HEK293 (cell line): ENCODE measurements around the gene MFAP1.

Experiments
- CTCF ChIA-PET: fragments of 350-600 bp; formaldehyde crosslinking; extraction: SDS; loops from one replicate; lab custom pipeline; 2021; ENCODE audit warnings: antibody characterized with exemption; lab: Yijun Ruan, JAX
- POLR2A ChIA-PET: fragments of 300-600 bp; formaldehyde crosslinking; extraction: SDS; loops from one replicate; lab custom pipeline; 2020; ENCODE audit warnings: antibody characterized with exemption, inconsistent platforms; lab: Yijun Ruan, JAX
- H3K27ac ChIP-seq: fragments of 200-500 bp; sonication (Bioruptor generic); 2 replicates; pipeline ENCODE4 v1.5.1; 2014; ENCODE audit warnings: low read depth, low read length, control low read depth, inconsistent platforms; ENCODE audit errors: extremely low read depth
- H3K36me3 ChIP-seq, 2 experiments: fragments of 200-500 bp in 1 of 2; sonication (Bioruptor generic) in 1 of 2; 1 replicate in 1 of 2; 2 replicates in 1 of 2; pipeline ENCODE4 v1.5.1; 2014 to 2017; ENCODE audit warnings: inconsistent platforms in 2 of 2, low read length in 2 of 2; ENCODE audit not compliant: control insufficient read depth in 2 of 2, insufficient read depth in 1 of 2
- H3K4me1 ChIP-seq: fragments of 200-500 bp; sonication (Bioruptor generic); 2 replicates; pipeline ENCODE4 v1.5.1; 2014; ENCODE audit warnings: mild to moderate bottlenecking, low read length, inconsistent platforms; ENCODE audit not compliant: control insufficient read depth, insufficient read depth
- H3K4me3 ChIP-seq: 2 replicates; pipeline ENCODE4 v1.5.1; 2011; ENCODE audit warnings: low read depth, mild to moderate bottlenecking, control low read depth, low read length, moderate library complexity
- H3K9me3 ChIP-seq: fragments of 200-500 bp; sonication (Bioruptor generic); 2 replicates; pipeline ENCODE4 v1.5.1; 2014; ENCODE audit warnings: low read depth, low read length, inconsistent platforms; ENCODE audit not compliant: control insufficient read depth, insufficient read depth
- KLF10 ChIP-seq: fragments of 450-650 bp; IDR thresholded peaks from 2 replicates; pipeline ENCODE4 v1.5.1; 2018; ENCODE audit warnings: missing biosample characterization, mild to moderate bottlenecking, missing genetic modification characterization
- SP3 ChIP-seq: fragments of 450-650 bp; formaldehyde crosslinking; IDR thresholded peaks from 2 replicates; pipeline ENCODE4 v1.5.1; 2016; ENCODE audit warnings: missing biosample characterization, missing genetic modification characterization
- SP7 ChIP-seq: fragments of 450-650 bp; formaldehyde crosslinking; IDR thresholded peaks from 2 replicates; pipeline ENCODE4 v1.5.1; 2016; ENCODE audit warnings: missing biosample characterization, missing genetic modification characterization
- ZIC2 ChIP-seq: fragments of 450-650 bp; formaldehyde crosslinking; IDR thresholded peaks from 2 replicates; pipeline ENCODE4 v1.5.1; 2016; ENCODE audit warnings: missing biosample characterization, missing genetic modification characterization
- ZNF169 ChIP-seq: fragments of 450-650 bp; formaldehyde crosslinking; IDR thresholded peaks from 2 replicates; pipeline ENCODE4 v1.5.1; 2016; ENCODE audit warnings: missing biosample characterization, missing genetic modification characterization
- ZNF324 ChIP-seq: fragments of 450-650 bp; formaldehyde crosslinking; IDR thresholded peaks from 2 replicates; pipeline ENCODE4 v1.5.1; 2016; ENCODE audit warnings: missing biosample characterization, missing genetic modification characterization
- ZNF335 ChIP-seq: fragments of 450-650 bp; formaldehyde crosslinking; conservative IDR thresholded peaks from 2 replicates; pipeline ENCODE4 v1.5.1; 2016; ENCODE audit warnings: missing biosample characterization, missing genetic modification characterization
- ZNF366 ChIP-seq: fragments of 450-650 bp; formaldehyde crosslinking; conservative IDR thresholded peaks from 2 replicates; pipeline ENCODE4 v1.5.1; 2016; ENCODE audit warnings: missing biosample characterization, missing genetic modification characterization
- ZNF391 ChIP-seq: fragments of 450-650 bp; formaldehyde crosslinking; IDR thresholded peaks from 2 replicates; pipeline ENCODE4 v1.5.1; 2016; ENCODE audit warnings: low read depth, missing biosample characterization, missing genetic modification characterization, borderline replicate concordance
- ZNF610 ChIP-seq: fragments of 450-650 bp; formaldehyde crosslinking; IDR thresholded peaks from 2 replicates; pipeline ENCODE4 v1.5.1; 2016; ENCODE audit warnings: missing biosample characterization, missing genetic modification characterization, borderline replicate concordance
- ZNF660 ChIP-seq: fragments of 450-650 bp; IDR thresholded peaks from 2 replicates; pipeline ENCODE4 v1.5.1; 2018; ENCODE audit warnings: missing biosample characterization, mild to moderate bottlenecking, missing genetic modification characterization
- ZNF837 ChIP-seq: fragments of 450-650 bp; formaldehyde crosslinking; IDR thresholded peaks from 2 replicates; pipeline ENCODE4 v1.5.1; 2016; ENCODE audit warnings: missing biosample characterization, missing genetic modification characterization
- TF ChIP-seq, protein P1 (sequence below): fragments of 450-650 bp; formaldehyde crosslinking; IDR thresholded peaks from 2 replicates; pipeline ENCODE4 v1.5.1; 2016; ENCODE audit warnings: missing biosample characterization, missing genetic modification characterization
- TF ChIP-seq, protein P2 (sequence below): fragments of 450-650 bp; formaldehyde crosslinking; IDR thresholded peaks from 2 replicates; pipeline ENCODE4 v1.5.1; 2016; ENCODE audit warnings: missing biosample characterization, missing genetic modification characterization
- TF ChIP-seq, protein P3 (sequence below): fragments of 450-650 bp; formaldehyde crosslinking; IDR thresholded peaks from 2 replicates; pipeline ENCODE4 v1.5.1; 2017; ENCODE audit warnings: missing biosample characterization, missing genetic modification characterization
- TF ChIP-seq, protein P4 (sequence below): fragments of 450-650 bp; formaldehyde crosslinking; IDR thresholded peaks from 2 replicates; pipeline ENCODE4 v1.5.1; 2017; ENCODE audit warnings: missing biosample characterization, mild to moderate bottlenecking, missing genetic modification characterization, moderate library complexity
- TF ChIP-seq, protein P5 (sequence below): fragments of 450-650 bp; formaldehyde crosslinking; IDR thresholded peaks from 2 replicates; pipeline ENCODE4 v1.5.1; 2016; ENCODE audit warnings: missing biosample characterization, missing genetic modification characterization
- TF ChIP-seq, protein P6 (sequence below): fragments of 450-650 bp; formaldehyde crosslinking; IDR thresholded peaks from 2 replicates; pipeline ENCODE4 v1.5.1; 2016; ENCODE audit warnings: missing biosample characterization, missing genetic modification characterization

MFAP1 gene

DNA sequence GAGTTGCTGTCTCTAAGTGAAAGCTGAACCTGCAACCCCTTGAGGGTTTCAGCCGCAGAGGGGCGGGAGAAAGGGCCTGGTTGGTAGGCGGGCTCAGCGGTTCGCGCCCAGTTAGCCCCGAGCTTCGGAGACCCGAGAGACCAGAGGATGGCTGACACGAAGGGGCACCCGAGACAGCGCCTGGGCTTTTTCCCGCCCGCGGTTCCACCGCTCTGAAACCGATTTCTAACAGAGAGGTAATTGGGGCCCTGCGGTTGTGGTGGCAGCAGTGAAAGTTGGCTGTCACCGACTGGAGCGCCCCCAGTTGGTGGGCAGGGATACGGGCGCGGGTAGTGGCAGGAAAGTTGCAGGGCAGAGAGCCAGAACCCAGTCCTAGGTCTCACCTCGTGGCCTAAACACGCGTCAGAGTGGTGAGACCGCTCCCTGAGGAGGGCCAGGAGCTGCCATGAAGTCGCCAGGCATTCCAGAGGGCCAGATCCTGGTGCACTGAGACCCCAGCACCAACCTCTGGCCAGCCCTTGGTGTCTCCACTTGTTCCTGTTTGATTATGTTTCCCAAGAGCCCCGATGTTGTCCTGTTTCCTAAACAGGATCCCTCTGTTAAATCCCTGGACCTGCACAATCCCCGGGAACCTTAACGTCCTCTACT, 47.1 kb downstream of the MFAP1 start (continued):
- TF ChIP-seq, protein P1, sequence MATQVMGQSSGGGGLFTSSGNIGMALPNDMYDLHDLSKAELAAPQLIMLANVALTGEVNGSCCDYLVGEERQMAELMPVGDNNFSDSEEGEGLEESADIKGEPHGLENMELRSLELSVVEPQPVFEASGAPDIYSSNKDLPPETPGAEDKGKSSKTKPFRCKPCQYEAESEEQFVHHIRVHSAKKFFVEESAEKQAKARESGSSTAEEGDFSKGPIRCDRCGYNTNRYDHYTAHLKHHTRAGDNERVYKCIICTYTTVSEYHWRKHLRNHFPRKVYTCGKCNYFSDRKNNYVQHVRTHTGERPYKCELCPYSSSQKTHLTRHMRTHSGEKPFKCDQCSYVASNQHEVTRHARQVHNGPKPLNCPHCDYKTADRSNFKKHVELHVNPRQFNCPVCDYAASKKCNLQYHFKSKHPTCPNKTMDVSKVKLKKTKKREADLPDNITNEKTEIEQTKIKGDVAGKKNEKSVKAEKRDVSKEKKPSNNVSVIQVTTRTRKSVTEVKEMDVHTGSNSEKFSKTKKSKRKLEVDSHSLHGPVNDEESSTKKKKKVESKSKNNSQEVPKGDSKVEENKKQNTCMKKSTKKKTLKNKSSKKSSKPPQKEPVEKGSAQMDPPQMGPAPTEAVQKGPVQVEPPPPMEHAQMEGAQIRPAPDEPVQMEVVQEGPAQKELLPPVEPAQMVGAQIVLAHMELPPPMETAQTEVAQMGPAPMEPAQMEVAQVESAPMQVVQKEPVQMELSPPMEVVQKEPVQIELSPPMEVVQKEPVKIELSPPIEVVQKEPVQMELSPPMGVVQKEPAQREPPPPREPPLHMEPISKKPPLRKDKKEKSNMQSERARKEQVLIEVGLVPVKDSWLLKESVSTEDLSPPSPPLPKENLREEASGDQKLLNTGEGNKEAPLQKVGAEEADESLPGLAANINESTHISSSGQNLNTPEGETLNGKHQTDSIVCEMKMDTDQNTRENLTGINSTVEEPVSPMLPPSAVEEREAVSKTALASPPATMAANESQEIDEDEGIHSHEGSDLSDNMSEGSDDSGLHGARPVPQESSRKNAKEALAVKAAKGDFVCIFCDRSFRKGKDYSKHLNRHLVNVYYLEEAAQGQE (tag by site-specific recombination) = 0 out of 2 replicates have a peak, but pooled peaks have one; percentile 32
- TF ChIP-seq ZNF335 (tag by site-specific recombination) (peak; percentile 86), ZNF837 (tag by site-specific recombination) (no peak), ZIC2 (tag by site-specific recombination) (peak; percentile 47), ZNF169 (tag by site-specific recombination) (no peak), ZNF324 (0 out of 2 replicates have a peak, but pooled peaks have one; percentile 33), ZNF391 (tag by site-specific recombination) (0 out of 2 replicates have a peak, but pooled peaks have one; percentile 23), ZNF610 (tag by site-specific recombination) (peak; percentile 73; the same call in 1 of the 2 replicates), SP7 (tag by site-specific recombination) (peak; percentile 69; the same call in 1 of the 2 replicates), ZNF366 (tag by site-specific recombination) (no peak), ZNF660 (peak; percentile 46; the same call in 1 of the 2 replicates)
- TF ChIP-seq, protein P2, sequence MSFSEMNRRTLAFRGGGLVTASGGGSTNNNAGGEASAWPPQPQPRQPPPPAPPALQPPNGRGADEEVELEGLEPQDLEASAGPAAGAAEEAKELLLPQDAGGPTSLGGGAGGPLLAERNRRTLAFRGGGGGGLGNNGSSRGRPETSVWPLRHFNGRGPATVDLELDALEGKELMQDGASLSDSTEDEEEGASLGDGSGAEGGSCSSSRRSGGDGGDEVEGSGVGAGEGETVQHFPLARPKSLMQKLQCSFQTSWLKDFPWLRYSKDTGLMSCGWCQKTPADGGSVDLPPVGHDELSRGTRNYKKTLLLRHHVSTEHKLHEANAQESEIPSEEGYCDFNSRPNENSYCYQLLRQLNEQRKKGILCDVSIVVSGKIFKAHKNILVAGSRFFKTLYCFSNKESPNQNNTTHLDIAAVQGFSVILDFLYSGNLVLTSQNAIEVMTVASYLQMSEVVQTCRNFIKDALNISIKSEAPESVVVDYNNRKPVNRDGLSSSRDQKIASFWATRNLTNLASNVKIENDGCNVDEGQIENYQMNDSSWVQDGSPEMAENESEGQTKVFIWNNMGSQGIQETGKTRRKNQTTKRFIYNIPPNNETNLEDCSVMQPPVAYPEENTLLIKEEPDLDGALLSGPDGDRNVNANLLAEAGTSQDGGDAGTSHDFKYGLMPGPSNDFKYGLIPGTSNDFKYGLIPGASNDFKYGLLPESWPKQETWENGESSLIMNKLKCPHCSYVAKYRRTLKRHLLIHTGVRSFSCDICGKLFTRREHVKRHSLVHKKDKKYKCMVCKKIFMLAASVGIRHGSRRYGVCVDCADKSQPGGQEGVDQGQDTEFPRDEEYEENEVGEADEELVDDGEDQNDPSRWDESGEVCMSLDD = peak; percentile 39; the same call in 1 of the 2 replicates
- TF ChIP-seq, protein P3, sequence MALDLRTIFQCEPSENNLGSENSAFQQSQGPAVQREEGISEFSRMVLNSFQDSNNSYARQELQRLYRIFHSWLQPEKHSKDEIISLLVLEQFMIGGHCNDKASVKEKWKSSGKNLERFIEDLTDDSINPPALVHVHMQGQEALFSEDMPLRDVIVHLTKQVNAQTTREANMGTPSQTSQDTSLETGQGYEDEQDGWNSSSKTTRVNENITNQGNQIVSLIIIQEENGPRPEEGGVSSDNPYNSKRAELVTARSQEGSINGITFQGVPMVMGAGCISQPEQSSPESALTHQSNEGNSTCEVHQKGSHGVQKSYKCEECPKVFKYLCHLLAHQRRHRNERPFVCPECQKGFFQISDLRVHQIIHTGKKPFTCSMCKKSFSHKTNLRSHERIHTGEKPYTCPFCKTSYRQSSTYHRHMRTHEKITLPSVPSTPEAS (tag by site-specific recombination) = 0 out of 2 replicates have a peak, but pooled peaks have one; percentile 19
- TF ChIP-seq, protein P4, sequence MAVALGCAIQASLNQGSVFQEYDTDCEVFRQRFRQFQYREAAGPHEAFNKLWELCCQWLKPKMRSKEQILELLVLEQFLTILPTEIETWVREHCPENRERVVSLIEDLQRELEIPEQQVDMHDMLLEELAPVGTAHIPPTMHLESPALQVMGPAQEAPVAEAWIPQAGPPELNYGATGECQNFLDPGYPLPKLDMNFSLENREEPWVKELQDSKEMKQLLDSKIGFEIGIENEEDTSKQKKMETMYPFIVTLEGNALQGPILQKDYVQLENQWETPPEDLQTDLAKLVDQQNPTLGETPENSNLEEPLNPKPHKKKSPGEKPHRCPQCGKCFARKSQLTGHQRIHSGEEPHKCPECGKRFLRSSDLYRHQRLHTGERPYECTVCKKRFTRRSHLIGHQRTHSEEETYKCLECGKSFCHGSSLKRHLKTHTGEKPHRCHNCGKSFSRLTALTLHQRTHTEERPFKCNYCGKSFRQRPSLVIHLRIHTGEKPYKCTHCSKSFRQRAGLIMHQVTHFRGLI (tag by site-specific recombination) = 0 out of 2 replicates have a peak, but pooled peaks have one; percentile 7
- TF ChIP-seq, all 188 proteins: peak for 41

DNA sequence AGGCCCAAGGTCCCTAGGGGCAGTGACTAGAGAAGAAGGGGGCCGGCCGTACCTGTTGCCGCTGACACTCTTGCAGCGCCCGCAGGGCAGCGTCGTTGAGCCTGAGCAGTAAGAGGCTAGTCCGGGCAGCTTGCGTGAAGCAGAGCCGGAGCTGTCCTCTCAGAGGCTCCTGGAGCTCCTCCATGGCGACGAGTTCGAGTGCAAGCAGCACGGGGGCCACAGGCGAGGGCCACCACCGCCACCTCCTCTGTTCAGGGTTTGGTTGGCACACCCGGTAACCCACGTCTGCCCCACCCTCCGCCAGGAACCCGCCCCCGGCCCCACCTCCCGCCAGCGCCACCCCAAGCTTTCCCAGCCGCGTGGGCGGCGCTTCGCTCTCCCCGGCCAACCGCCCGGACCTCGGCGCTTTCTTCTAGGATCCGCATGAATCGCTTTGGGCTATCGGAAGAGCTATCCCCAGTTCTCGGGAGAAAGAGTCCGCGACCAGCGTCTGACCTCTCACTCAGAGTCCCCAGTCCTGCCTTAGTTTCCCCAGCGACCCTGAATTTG, 47.7 kb downstream of the MFAP1 start, which contains the start of gene ELL3:
Gene ELL3 (minus strand): TSS at position 249 of the 549 bp plus-strand sequence. CDS start 65 bp downstream, at position 184.
- CTCF ChIA-PET = interaction anchor here (0.6 to 1.9 kb wide), 7 partner anchors 12 to 406 kb away, joined by 3 to 7 read pairs (median 4); partner anchors contain the start of genes TUBGCP4 and ZSCAN29
- Histone ChIP-seq H3K4me1 (peaks cover 5% of the 10 kb centered on the region; the same call in 1 of the 2 replicates), H3K9me3 (no peaks in the 10 kb centered on the region), H3K27ac (peak within 1 kb of the TSS; percentile 92), H3K36me3 (peaks cover 19 to 25% of the 10 kb centered on the region in 2 experiments), H3K4me3 (peak within 1 kb of the TSS; percentile 45)
- POLR2A ChIA-PET = interaction anchor here (0.5 to 2.0 kb wide), 10 partner anchors 11 to 647 kb away, joined by 3 to 8 read pairs (median 3); partner anchors contain the start of genes FRMD5, HYPK, MFAP1 and SERF2
- TF ChIP-seq ZIC2 (tag by site-specific recombination) (no peak), KLF10 (tag by site-specific recombination) (peak; percentile 66), SP3 (tag by site-specific recombination) (peak; percentile 69)
- TF ChIP-seq, protein P5, sequence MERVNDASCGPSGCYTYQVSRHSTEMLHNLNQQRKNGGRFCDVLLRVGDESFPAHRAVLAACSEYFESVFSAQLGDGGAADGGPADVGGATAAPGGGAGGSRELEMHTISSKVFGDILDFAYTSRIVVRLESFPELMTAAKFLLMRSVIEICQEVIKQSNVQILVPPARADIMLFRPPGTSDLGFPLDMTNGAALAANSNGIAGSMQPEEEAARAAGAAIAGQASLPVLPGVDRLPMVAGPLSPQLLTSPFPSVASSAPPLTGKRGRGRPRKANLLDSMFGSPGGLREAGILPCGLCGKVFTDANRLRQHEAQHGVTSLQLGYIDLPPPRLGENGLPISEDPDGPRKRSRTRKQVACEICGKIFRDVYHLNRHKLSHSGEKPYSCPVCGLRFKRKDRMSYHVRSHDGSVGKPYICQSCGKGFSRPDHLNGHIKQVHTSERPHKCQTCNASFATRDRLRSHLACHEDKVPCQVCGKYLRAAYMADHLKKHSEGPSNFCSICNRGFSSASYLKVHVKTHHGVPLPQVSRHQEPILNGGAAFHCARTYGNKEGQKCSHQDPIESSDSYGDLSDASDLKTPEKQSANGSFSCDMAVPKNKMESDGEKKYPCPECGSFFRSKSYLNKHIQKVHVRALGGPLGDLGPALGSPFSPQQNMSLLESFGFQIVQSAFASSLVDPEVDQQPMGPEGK (tag by site-specific recombination) = peak; percentile 63; the same call in 1 of the 2 replicates
- TF ChIP-seq, protein P6, sequence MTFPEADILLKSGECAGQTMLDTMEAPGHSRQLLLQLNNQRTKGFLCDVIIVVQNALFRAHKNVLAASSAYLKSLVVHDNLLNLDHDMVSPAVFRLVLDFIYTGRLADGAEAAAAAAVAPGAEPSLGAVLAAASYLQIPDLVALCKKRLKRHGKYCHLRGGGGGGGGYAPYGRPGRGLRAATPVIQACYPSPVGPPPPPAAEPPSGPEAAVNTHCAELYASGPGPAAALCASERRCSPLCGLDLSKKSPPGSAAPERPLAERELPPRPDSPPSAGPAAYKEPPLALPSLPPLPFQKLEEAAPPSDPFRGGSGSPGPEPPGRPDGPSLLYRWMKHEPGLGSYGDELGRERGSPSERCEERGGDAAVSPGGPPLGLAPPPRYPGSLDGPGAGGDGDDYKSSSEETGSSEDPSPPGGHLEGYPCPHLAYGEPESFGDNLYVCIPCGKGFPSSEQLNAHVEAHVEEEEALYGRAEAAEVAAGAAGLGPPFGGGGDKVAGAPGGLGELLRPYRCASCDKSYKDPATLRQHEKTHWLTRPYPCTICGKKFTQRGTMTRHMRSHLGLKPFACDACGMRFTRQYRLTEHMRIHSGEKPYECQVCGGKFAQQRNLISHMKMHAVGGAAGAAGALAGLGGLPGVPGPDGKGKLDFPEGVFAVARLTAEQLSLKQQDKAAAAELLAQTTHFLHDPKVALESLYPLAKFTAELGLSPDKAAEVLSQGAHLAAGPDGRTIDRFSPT = peak; percentile 41
- TF ChIP-seq, protein P4 (tag by site-specific recombination) = peak; percentile 35; the same call in 1 of the 2 replicates
